ENCODE data around the gene TMEM14B.
A peak's percentile ranks its signal among the peaks of the same experiment; 100 is the strongest.
"Not testable (repeated sequence)": the region's sequence is repeated elsewhere in the genome, so short reads cannot be mapped to it uniquely, and the experiment has no call there.

TMEM14B gene

DNA sequence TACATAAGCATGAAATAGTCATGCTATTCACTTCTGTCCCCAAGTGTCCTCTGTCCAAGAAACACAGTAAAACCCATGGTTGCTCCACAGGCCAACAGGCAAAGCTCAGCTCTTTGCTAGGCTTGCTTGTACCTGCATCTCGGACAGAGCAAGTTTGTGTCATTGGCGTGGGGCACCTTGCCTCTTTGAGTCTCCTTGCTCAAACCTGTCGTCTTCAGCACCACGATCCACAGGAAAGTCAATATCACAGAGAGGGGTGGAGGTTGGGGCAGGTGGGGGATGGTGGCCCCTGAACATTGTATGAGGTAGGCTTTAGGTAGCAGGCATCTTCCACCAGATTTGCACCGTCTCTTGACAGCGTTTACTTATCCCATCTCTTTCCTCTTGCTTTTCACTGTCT, 4.1 kb upstream of the TMEM14B start:
- TF ChIP-seq, protein P1, sequence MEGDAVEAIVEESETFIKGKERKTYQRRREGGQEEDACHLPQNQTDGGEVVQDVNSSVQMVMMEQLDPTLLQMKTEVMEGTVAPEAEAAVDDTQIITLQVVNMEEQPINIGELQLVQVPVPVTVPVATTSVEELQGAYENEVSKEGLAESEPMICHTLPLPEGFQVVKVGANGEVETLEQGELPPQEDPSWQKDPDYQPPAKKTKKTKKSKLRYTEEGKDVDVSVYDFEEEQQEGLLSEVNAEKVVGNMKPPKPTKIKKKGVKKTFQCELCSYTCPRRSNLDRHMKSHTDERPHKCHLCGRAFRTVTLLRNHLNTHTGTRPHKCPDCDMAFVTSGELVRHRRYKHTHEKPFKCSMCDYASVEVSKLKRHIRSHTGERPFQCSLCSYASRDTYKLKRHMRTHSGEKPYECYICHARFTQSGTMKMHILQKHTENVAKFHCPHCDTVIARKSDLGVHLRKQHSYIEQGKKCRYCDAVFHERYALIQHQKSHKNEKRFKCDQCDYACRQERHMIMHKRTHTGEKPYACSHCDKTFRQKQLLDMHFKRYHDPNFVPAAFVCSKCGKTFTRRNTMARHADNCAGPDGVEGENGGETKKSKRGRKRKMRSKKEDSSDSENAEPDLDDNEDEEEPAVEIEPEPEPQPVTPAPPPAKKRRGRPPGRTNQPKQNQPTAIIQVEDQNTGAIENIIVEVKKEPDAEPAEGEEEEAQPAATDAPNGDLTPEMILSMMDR (IDR thresholded peaks at IDR 0.05; ENCODE audit: insufficient read depth, low read depth, low read length, missing control alignments): no peak
- H3K4me3 ChIP-seq (ENCODE audit: low read depth, low read length): no peak overlapping the region
- no peak for DNase-seq (ENCODE audit: low read depth)

DNA sequence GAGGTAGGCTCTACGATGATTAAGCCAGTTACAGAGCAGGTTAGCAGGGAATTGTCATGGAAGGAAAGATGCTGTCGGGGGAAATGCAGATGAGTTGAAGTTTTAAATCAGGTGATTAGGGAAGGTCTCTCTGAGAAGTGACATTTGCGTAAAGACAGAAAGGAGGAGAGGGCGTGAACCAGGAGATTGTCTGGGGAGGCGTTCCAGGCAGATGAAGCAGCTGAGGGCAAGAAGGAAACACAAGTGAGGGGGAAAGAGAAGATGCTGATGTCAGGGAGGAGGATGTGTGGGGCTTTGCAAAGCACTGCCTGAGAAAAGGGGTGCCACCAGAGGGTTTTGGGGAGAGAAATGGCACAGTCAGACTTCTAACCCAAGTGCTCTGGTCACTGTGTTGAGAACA, 2.5 kb upstream of the TMEM14B start:
- no peak for DNase-seq (ENCODE audit: low read depth)
- TF ChIP-seq, protein P1 (IDR thresholded peaks at IDR 0.05; ENCODE audit: insufficient read depth, low read depth, low read length, missing control alignments): no peak
- H3K4me3 ChIP-seq (ENCODE audit: low read depth, low read length): no peak overlapping the region

- peak overlapping the region; percentile 98 for H3K4me3 ChIP-seq (ENCODE audit: low read depth, low read length)
- TF ChIP-seq, protein P1 (IDR thresholded peaks at IDR 0.05; ENCODE audit: insufficient read depth, low read depth, low read length, missing control alignments): no peak
- DNase-seq (ENCODE audit: low read depth): no peak
These were observed 722 bp upstream of the TMEM14B start for GRCh38 chr6:10746915-10747250.

DNA sequence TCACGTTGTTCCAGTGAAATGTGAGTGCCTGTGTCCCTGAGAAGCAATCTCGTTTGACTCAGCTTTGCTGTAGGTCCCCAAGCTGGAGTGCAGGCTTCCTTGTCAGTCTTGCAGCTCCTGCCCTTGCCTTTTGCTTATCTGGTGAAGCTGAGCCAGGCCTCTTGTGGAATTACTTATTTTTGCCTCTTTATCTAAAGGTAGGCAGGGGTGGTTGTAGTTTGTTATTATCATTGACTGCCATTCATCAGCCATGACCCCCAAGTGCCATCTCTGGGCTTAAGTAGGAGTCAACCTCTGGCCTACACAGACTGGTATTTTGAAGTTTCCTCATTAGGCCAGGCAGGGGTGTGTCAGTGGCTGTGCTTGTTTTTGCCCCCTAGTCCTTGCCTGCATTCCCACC, 2.1 kb downstream of the TMEM14B start:
- H3K4me3 ChIP-seq (ENCODE audit: low read depth, low read length): no peak overlapping the region
- DNase-seq (ENCODE audit: low read depth): no peak
- TF ChIP-seq, protein P1 (IDR thresholded peaks at IDR 0.05; ENCODE audit: insufficient read depth, low read depth, low read length, missing control alignments): no peak

DNA sequence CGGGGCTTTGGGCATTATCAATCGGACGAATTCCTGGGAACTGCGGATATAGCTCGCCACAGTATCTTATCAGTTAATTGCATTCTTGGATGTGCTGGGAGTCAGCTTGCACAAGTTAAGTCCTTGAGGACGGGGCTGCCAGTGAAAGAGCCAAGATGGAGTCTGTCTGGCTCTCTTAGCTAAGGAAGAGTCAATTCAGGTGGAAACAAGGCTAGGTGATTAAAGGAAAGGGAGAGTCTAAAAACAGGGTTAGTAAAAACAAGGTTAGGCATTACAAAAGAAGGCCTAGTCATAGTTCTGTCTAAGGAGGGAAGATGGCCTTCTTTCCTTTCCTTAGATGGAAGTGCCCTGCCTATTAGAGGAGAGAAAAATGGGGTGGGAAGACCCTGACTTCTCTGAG, 3.0 kb downstream of the TMEM14B start:
- not testable (repeated sequence) for H3K4me3 ChIP-seq (ENCODE audit: low read depth, low read length); DNase-seq (ENCODE audit: low read depth)

- not testable (repeated sequence) for H3K4me3 ChIP-seq (ENCODE audit: low read depth, low read length); DNase-seq (ENCODE audit: low read depth)
These were observed 4.2 kb downstream of the TMEM14B start for GRCh38 chr6:10751757-10752156.

DNA sequence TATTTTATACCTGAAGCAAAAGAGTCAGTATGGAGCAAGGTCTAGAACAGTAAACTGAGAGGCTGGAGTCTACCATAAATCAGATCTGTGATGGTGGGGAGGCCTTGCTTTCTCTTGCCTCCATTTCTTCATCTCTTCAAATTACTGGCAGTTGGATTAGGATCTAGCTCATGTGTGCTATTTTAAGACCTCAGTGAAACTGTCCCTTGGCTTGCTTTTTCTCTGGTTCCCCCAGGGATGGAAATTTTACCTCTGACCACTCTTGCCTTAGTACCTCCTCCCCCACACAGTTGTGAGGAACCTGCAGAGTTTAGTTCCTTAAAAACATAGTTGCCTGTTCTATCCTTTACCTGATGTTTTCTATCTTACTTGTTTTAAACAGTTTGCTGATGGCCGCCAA, 8.5 kb downstream of the TMEM14B start:
- no peak for DNase-seq (ENCODE audit: low read depth)
- TF ChIP-seq, protein P1 (IDR thresholded peaks at IDR 0.05; ENCODE audit: insufficient read depth, low read depth, low read length, missing control alignments): no peak
- H3K4me3 ChIP-seq (ENCODE audit: low read depth, low read length): no peak overlapping the region

- TF ChIP-seq, protein P1 (IDR thresholded peaks at IDR 0.05; ENCODE audit: insufficient read depth, low read depth, low read length, missing control alignments): peak; percentile 52
- peak; percentile 49 for DNase-seq (ENCODE audit: low read depth)
- H3K4me3 ChIP-seq (ENCODE audit: low read depth, low read length): no peak overlapping the region
These were observed 11.8 kb downstream of the TMEM14B start for GRCh38 chr6:10759312-10759839.
